ENCODE data around the gene MCM8.

The MCM8 gene

DNA sequence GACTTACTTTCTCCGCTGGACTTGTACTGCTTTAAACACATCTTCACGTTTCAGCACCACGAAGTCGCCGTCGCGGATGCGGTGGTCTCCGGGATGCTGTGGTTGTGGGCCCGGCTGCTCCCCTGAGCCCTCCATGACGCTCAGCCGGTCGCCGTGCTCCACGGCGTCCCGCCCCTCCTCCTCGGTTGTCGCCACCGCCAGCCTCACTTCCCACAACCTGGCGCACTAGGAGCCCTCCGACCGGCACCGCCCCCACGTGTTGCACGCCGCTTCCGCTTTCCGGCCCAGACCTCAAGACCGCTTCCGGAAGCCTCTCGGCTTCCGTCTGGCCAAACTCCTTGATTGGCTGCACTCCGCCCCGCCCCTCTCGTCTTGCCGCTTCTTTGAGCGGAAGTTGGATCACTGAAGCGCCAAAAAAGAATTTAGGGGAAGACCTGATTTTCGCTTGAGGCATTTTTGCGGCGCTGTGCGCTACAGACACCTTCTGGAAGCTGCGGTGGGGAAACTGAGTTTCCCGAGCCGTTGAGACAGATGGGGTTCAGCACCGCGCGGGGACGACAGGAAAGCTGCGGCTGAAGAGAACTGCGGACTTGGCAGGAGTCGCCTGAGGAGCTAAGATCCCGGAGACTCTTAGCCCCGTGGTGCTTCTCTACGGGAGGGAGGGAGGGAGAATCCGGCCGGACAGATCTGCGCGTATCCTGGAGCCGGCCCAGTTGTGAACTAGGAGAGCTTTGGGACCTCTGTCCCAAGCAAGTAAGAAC, at the start of gene MCM8, which contains the start of gene TRMT6:
TSS of gene MCM8 (plus strand) at position 382 of the 761 bp plus-strand sequence. CDS start 1,364 bp downstream, outside the sequence.
TSS of gene TRMT6 (minus strand) at position 263 of the 761 bp plus-strand sequence. CDS start at position 135, 128 bp downstream.
- DNase-seq, result peak; percentile 99

DNA sequence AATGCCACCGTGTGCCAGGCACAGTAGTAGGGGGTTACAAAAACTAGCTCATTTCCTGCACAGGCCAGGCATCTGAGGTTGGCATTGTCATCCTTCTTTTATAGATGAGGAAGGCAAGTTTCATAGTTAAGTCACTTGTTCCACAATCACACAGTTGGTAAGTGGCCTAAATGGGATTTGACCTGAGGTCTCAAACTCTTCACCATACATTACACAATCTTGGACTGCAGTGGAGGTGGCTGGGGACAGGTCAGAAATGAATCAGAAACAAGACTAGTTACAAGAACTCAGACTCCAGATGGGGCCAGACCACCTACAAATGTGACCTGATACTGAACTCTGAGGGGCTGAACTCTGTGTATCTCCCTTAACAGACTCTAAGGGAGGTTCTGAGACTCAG, 49.5 kb upstream of the MCM8 start:
- DNase-seq, result no peak

GRCh38 chr20:5908981-5909380, 41.5 kb upstream of the MCM8 start:
- DNase-seq, result no peak

GRCh38 chr20:5910186-5910585, 40.3 kb upstream of the MCM8 start:
- DNase-seq, result no peak

- no peak for DNase-seq
Observed at GRCh38 chr20:5913166-5913565, 37.3 kb upstream of the MCM8 start.

- no peak for DNase-seq
Observed at GRCh38 chr20:5914859-5915258, 35.6 kb upstream of the MCM8 start.

GRCh38 chr20:5918856-5919625, 31.4 kb upstream of the MCM8 start:
- DNase-seq, result no peak

- no peak for DNase-seq
Observed at GRCh38 chr20:5919626-5920544, 30.6 kb upstream of the MCM8 start.

- DNase-seq, result no peak
Observed at GRCh38 chr20:5920581-5920980, 29.9 kb upstream of the MCM8 start.

DNA sequence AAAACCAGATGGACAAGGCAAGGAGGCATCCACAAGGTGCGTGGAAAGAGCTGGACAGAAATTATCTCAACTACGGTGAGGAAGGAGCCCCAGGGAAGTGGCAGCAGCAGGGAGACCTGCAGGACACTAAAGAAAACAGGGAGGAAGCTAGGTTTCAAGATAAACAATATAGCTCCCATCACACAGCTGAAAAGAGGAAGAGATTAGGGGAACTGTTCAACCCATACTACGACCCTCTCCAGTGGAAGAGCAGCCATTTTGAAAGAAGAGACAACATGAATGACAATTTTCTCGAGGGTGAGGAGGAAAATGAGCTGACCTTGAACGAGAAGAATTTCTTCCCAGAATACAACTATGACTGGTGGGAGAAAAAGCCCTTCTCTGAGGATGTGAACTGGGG, 27.0 kb upstream of the MCM8 start:
- DNase-seq, result no peak

DNA sequence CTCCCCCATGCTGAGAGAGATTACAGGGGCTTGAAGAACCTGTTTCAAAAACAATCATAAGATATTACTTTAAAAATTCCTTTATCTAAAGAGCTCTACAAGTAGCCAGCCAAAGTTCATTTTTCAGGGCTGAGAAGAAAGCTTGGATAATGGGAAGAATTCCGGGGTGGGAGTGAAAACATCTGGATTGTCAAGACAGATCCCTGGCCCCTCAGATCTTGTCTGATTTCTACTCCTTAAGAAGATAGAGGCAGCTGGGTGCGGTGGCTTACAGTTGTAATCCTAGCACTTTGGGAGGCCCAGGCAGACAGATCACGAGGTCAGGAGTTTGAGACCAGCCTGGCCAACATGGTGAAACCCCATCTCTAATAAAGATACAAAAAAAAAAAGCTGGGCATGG, 24.9 kb upstream of the MCM8 start:
- no peak for DNase-seq

- DNase-seq, result no peak
Observed at GRCh38 chr20:5927749-5928462, 22.5 kb upstream of the MCM8 start.

GRCh38 chr20:5928836-5929715, 21.4 kb upstream of the MCM8 start:
- DNase-seq, result no peak

- no peak for DNase-seq
Observed at GRCh38 chr20:5931411-5931810, 19.0 kb upstream of the MCM8 start.

DNA sequence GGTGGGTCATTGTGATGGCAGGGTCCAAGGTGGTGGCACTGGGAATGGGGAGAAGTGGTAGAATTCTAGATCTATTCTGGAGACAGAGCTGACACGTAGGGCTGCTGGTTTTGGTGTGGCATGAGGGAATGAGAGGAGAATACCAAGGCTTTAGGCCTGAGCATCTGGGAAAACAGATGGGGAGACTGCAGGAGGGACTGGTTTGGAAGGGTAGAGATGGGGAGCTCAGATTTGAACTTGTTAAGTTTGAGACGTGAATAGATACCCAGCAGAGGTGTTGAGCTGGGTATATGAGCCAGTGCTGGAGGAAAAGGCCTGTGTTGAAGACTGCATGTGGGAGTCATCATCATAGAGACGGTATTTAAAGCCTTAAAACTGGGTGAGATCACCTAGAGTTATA, 17.7 kb upstream of the MCM8 start:
- no peak for DNase-seq

- no peak for DNase-seq
Observed at GRCh38 chr20:5933802-5934436, 16.5 kb upstream of the MCM8 start.

GRCh38 chr20:5935384-5935783, 15.1 kb upstream of the MCM8 start:
- DNase-seq, result no peak

DNA sequence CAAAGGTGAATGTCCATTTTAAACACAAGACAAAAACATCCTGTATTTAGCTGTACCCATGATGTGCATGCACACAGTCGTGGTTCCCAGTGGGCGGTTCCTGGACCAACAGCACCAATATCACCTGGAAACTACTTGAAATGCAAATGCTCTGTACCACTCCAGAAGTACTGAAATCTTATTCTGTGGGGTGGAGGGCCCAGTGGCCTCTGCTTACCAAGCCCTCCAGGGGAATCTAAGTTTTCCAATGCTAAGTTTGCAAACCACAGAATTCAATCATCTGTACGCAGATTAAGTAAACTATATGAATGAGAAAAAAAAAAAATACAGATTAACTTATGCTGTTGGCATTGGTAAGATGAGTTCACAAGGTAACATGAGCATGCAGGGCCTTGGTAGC, 14.2 kb upstream of the MCM8 start:
- no peak for DNase-seq

GRCh38 chr20:5938456-5939029, 11.9 kb upstream of the MCM8 start:
- no peak for DNase-seq

DNA sequence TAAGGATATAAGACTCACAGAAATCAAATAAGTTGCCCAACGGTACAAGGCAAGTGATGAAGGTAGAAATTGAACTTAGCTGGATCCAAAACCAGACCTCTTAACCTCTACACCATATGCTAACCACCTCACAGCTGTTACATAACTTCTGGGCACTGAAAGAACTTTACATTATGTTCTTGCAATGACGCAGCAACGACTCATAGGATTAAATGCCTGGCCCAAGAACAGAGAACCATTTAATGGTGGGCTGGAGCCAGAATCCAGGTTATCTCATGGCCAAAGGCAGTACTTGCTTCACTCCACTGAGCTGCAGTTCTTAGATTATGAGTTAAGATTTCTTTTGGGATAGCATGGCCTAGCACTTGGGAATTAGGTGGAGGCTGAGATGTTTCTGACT, 4.5 kb upstream of the MCM8 start:
- no peak for DNase-seq

DNA sequence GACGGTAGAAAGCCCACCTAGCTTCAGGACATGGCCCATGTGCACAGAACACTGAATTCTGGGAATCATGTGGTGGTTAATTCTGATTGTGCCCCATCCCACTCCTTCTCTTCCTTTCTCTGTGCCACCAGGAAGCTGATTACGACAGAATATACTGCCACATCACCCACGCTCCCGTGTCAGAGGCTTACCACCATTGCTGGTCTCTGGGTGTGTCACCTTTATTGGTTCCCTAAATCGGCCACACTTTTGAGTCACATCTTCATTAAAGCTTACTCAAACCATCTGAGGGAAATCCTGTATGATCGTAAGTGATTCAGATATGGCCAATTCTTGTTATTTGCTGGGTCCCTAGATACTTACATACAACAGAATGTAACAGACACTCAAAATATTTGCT, 3.2 kb upstream of the MCM8 start:
- DNase-seq, result no peak

Measured in NCI-H510A (cell line).